ENCODE results near the gene SMARCE1. TPM values are rescaled to one million over a fixed set of nuclear protein-coding genes. Genes with fewer than 3 reads are reported as not detected.
A peak's percentile ranks its signal among the peaks of the same experiment; 100 is the strongest.

Gene SMARCE1
- total RNA-seq = 81.2 and 108 TPM in 2 replicates

DNA sequence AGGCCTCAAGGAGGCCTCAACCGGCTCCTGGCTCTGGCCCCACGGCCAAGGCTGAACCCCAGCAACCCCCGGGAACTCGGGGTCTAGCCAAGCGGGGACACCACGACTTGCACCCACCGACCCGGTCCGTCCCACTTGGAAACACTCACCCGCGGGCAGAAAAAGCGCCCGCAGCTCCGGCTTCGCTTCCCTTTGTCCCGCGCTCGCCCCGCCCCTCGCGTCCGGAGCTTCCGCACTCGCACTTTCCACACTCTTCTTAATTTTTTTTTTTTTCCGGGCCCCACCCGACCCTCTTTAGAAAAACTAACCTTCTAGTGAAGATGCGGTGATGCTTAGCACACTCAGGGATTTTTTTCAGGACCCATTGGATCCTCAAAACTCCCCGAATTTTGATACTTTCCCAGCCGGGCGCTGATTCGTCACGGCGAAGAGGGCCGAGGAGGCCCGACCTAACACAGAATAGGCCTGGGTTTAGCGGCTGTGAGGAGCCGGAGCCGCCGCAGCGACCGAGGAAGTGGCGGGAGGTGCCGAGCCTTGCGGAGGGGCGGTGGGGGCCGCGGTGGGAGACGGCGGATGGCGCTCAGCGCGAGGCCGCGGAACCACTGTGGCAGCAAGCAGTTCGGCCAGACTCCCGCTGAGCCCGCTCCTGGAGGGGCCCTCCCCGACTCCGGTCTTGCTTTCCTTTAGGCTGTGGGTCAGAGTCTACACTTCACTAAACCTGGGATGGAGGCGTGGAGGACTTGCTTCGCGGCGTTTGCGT is at the start of gene SMARCE1:
TSS of gene SMARCE1 (minus strand) at position 195 of the 760 bp plus-strand sequence. CDS start 2,016 bp downstream, outside the sequence.
- TF ChIP-seq, protein P1, sequence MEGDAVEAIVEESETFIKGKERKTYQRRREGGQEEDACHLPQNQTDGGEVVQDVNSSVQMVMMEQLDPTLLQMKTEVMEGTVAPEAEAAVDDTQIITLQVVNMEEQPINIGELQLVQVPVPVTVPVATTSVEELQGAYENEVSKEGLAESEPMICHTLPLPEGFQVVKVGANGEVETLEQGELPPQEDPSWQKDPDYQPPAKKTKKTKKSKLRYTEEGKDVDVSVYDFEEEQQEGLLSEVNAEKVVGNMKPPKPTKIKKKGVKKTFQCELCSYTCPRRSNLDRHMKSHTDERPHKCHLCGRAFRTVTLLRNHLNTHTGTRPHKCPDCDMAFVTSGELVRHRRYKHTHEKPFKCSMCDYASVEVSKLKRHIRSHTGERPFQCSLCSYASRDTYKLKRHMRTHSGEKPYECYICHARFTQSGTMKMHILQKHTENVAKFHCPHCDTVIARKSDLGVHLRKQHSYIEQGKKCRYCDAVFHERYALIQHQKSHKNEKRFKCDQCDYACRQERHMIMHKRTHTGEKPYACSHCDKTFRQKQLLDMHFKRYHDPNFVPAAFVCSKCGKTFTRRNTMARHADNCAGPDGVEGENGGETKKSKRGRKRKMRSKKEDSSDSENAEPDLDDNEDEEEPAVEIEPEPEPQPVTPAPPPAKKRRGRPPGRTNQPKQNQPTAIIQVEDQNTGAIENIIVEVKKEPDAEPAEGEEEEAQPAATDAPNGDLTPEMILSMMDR (IDR thresholded peaks at IDR 0.05; ENCODE audit: insufficient read depth, low read depth, low read length) = no peak
- DNase-seq (ENCODE audit: low read depth) = peak; percentile 83
- H3K4me3 ChIP-seq (ENCODE audit: low read depth, low read length) = peak within 1 kb of the TSS; percentile 96

DNA sequence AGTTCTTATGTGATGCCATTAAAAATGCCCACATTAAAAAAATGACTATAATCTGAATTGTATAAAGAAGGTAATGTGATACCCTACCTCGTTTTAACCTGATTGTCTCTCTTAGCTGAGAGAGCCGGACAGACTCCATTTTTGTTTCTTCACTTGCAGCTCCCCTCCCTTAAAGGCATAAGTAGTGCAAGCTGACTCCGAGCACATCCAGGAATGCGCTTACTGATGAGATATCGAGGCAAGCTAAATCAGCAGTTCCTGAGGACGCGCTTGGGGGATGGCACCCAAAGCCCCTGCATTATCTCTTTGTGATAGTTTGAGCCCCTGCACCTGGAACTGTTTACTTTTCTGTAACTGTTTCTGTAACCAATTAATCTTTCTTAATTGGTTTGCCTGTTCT is 49.7 kb upstream of the SMARCE1 start:
- TF ChIP-seq, protein P1 (IDR thresholded peaks at IDR 0.05; ENCODE audit: insufficient read depth, low read depth, low read length) = no peak
- peak; percentile 7 for DNase-seq (ENCODE audit: low read depth)
- H3K4me3 ChIP-seq (ENCODE audit: low read depth, low read length) = no peak overlapping the region

DNA sequence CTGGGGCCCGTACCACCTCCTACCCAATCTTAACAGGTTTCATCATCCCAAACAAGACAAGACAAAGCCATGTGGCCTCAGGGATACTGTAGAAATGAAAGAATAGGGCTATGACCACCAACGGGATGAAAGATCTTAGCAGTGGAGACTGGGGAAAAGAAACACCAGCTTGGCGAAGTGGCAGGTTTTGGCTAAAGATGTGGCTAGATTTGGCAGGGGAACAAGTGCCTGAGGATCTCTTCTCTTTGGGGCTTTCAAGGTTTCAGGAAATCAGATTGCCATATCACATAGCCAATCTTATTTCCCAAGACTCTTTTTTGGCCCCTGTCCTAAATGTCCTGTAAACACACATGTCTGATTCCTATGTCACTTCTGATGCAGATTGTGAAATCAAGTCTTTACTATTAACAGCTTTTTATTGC is 49.0 kb upstream of the SMARCE1 start:
- TF ChIP-seq, protein P1 (IDR thresholded peaks at IDR 0.05; ENCODE audit: insufficient read depth, low read depth, low read length) = no peak
- H3K4me3 ChIP-seq (ENCODE audit: low read depth, low read length) = no peak overlapping the region
- peak; percentile 14 for DNase-seq (ENCODE audit: low read depth)

DNA sequence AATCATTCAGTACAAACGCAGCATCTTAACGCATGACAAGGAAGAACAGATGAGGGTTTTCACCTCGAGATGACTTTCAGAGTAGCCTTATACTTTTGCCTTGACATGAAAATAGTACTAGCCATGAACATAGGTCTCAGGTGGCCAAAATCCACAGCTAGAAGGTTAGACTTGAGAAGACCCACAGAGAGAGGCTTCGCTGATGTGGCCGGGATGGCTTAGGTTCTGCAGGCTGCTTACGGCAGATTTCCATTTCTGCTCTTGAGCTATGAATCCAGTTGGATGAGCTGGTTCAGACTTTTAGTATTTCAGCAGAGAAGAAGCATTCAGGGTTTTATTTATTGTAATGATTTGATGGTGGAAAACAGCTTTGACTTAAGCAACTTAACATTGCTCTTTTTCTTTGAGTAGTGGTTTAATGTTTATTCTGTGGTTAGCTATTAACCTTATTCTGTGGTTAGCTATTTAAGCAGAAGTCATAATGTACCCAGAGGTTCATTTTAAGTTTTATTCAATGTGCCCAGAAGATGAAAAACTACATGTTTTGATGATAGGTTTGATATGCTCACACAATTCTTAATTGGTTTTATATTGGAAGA is 48.4 kb upstream of the SMARCE1 start:
- no peak for DNase-seq (ENCODE audit: low read depth)
- TF ChIP-seq, protein P1 (IDR thresholded peaks at IDR 0.05; ENCODE audit: insufficient read depth, low read depth, low read length) = no peak
- H3K4me3 ChIP-seq (ENCODE audit: low read depth, low read length) = no peak overlapping the region

DNA sequence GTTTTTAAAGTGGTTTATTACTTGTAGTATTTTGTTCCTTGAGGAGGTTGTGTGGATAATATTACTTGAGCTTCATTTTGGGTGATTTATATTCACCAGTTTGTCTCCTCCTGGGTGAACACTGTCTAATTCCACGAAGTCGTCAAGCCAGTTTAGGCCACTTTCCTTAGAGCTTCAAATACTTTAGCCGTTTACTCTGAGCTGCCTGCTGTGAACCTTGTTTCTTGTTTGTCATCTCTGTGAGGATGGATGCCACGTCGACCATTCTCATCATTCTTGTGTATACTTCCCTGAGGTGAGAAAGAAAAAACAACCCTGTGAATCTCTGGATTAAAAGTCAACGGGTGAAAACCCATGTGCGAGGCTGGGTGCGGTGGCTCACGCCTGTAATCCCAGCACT is 47.0 kb upstream of the SMARCE1 start:
- H3K4me3 ChIP-seq (ENCODE audit: low read depth, low read length) = no peak overlapping the region
- TF ChIP-seq, protein P1 (IDR thresholded peaks at IDR 0.05; ENCODE audit: insufficient read depth, low read depth, low read length) = no peak
- DNase-seq (ENCODE audit: low read depth) = no peak

DNA sequence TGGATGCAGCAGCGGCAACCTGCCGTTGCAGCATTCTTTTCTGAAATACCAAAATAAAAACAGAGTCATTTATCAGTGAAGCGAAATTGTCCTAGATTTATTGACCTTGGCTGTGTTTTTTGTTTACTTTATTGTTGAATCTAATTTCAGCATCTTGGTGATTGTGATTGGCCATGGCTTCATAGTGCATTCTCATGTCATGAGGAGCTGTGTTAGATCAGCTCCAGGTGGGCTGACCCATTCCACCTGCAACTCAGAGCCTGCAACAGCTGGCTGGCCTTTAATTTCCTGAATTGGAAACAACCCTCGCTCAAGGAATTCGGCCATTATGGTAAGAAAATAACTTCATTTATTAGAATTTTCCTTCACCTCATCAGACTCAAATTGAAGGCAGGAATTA is 39.5 kb upstream of the SMARCE1 start:
- H3K4me3 ChIP-seq (ENCODE audit: low read depth, low read length) = no peak overlapping the region
- DNase-seq (ENCODE audit: low read depth) = no peak
- TF ChIP-seq, protein P1 (IDR thresholded peaks at IDR 0.05; ENCODE audit: insufficient read depth, low read depth, low read length) = no peak
